NOMO-1 treated with dmso at 0.1 percent for 144 hours (cell line): ENCODE data around the gene GP1BA.
A peak's percentile ranks its signal among the peaks of the same experiment; 100 is the strongest.

ENCODE experiments used
- DNase-seq: peaks from one replicate; lab custom pipeline; 2025; ENCODE audit not compliant: unreplicated experiment; lab: John Stamatoyannopoulos, UW

The GP1BA gene

GRCh38 chr17:4949321-4950074 lies 17.4 kb downstream of the GP1BA start:
- peak; percentile 68 for DNase-seq

- DNase-seq, result no peak
Observed at GRCh38 chr17:4950075-4950745, 18.1 kb downstream of the GP1BA start.

GRCh38 chr17:4950746-4951204 lies 18.7 kb downstream of the GP1BA start, which contains the start of gene ENO3:
TSS of gene ENO3 (plus strand) at chr17:4951119. CDS start at chr17:4951830, 711 bp downstream.
- DNase-seq, result no peak

- no peak for DNase-seq
Observed at GRCh38 chr17:4951486-4951885, 19.4 kb downstream of the GP1BA start.

- DNase-seq, result no peak
Observed at GRCh38 chr17:4953451-4953961, 21.4 kb downstream of the GP1BA start.

- no peak for DNase-seq
Observed at GRCh38 chr17:4955091-4955490, 23.0 kb downstream of the GP1BA start.

GRCh38 chr17:4956493-4957061 lies 24.5 kb downstream of the GP1BA start:
- no peak for DNase-seq

GRCh38 chr17:4958102-4958501 lies 26.0 kb downstream of the GP1BA start:
- no peak for DNase-seq

- DNase-seq, result no peak
Observed at GRCh38 chr17:4959261-4959965, 27.3 kb downstream of the GP1BA start.

- no peak for DNase-seq
Observed at GRCh38 chr17:4960279-4960922, 28.3 kb downstream of the GP1BA start.

GRCh38 chr17:4965311-4965986 lies 33.4 kb downstream of the GP1BA start:
- no peak for DNase-seq

- peak; percentile 100 for DNase-seq
Observed at GRCh38 chr17:4966844-4967538, 34.9 kb downstream of the GP1BA start.

- peak; percentile 92 for DNase-seq
Observed at GRCh38 chr17:4967539-4968485, 35.7 kb downstream of the GP1BA start, which contains the start of gene SPAG7. TSS of gene SPAG7 (minus strand) at chr17:4967817. CDS start at chr17:4967804, 13 bp downstream.

GRCh38 chr17:4968486-4969046 lies 36.5 kb downstream of the GP1BA start:
- DNase-seq, result no peak

GRCh38 chr17:4969047-4969550 lies 37.0 kb downstream of the GP1BA start:
- DNase-seq, result no peak

- DNase-seq, result no peak
Observed at GRCh38 chr17:4969551-4970173, 37.6 kb downstream of the GP1BA start.

- DNase-seq, result no peak
Observed at GRCh38 chr17:4970273-4970672, 38.2 kb downstream of the GP1BA start.
